HG03565 (cell line): ENCODE measurements around the gene DDR1.

Experiments
- ATAC-seq: cut with Tn5 transposase; IDR thresholded peaks from one replicate; pipeline ENCODE4 v1.9.1; 2021; ENCODE audit warnings: mild to moderate bottlenecking, moderate library complexity; ENCODE audit not compliant: unreplicated experiment

Gene DDR1

DNA sequence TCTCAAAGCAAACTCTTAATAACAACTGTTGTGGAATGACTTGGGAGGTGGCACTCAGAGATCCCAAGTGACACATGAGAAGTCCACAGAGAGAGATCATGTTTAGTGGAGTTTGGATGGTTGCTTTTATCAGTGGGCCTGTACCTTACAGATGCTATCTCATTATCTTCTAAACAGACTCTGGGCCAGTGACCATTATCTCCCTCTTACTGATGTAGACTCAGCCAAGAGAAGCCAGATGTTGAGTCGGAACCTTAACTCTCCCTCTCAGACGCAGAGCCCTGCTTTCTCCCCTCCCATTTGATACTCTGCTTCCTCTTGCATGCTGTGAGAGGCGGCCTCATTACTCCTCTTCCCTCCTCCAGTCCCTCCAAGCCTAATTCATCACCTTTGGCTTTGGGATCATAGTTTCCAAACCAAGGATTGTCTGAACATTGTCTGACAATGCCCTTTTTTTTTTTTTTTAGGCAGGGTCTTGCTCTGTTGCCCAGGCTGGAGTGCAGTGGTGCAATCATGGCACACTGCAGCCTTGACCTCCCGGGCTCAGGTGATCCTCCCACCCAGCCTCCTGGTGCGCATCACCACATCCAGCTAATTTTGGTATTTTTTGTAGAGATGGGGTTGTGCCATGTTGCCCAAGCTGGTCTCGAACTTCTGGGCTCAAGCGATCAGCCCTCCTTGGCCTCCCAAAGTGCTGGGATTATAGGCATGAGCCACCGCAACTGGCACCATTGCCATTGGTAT is 4.5 kb upstream of the DDR1 start:
- ATAC-seq: no peak

DNA sequence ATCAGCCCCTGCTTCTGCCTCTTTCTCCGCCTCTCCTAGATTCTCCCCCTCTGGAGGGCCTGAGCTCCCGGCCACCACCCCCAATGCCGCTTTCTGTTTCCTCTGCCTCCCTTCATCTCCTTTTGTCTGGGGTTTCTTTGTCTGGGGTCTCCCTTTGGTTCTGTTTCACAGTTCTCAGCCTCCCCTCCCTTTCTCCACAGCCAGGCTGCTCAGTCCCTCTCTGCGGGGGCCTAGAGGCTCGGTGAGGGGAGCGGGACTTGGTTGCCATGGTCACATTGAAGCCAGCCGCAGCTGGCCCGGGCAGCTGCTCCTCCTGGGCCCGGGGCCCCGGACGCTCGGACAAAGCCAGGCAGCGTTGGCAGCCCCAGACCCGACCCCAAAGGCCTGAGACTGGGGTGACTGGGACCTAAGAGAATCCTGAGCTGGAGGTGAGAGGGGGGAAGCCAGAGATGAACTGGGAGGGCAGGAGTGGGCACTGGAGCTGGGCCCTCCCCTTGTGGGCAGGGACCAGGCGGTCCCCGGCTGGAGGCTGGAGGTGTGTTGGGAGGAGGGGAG is 3.5 kb upstream of the DDR1 start:
- no peak for ATAC-seq

- no peak for ATAC-seq
These were observed 2.7 kb upstream of the DDR1 start for GRCh38 chr6:30881392-30882203.

- ATAC-seq: no peak
These were observed 2.0 kb upstream of the DDR1 start for GRCh38 chr6:30882204-30882758.

DNA sequence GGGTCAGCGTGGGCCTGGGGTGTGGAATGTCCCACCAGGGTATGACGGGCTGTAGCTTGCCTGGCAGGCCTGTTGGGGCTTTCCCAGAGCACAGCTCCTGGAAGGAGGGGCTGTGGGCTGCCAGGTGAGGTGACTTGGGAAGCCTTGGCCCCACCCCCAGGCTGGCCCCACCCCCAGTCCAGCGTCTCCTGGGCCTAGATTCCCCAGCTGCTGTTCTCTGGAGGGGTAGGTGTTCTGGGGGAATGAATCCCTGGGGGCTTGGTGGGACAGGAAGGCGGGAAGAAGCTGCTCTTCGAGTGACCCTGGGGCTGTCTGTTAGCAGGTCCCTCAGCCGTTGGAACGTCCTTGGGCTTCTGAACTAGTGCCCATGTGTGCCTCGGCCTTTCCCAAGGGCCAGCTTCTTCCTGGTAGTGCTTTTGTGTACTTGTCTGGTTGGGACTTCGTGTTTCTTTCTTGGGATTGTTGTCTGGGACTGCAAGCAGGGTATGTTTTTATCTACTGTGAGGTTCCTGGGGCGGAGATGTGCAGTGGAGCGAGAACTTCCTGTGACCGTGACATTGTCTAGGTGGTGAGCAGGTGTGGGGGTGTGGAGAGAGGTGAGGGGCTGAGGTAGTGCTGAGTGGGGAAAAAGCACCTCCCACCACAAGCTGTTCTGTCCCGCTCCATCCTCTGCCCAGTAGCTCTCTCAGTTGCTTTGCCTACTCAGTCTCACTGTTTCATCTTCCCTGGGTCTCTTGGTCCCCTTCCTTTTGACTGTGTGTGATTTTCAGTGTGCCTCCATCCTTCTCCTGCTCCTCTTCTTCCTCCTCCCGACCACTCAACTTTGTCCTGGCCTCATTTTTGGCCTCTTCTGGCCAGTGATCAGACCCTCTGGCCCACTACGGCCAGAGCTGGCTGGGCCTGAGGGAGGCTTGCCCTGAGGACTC is 1.3 kb upstream of the DDR1 start:
- ATAC-seq: no peak

DNA sequence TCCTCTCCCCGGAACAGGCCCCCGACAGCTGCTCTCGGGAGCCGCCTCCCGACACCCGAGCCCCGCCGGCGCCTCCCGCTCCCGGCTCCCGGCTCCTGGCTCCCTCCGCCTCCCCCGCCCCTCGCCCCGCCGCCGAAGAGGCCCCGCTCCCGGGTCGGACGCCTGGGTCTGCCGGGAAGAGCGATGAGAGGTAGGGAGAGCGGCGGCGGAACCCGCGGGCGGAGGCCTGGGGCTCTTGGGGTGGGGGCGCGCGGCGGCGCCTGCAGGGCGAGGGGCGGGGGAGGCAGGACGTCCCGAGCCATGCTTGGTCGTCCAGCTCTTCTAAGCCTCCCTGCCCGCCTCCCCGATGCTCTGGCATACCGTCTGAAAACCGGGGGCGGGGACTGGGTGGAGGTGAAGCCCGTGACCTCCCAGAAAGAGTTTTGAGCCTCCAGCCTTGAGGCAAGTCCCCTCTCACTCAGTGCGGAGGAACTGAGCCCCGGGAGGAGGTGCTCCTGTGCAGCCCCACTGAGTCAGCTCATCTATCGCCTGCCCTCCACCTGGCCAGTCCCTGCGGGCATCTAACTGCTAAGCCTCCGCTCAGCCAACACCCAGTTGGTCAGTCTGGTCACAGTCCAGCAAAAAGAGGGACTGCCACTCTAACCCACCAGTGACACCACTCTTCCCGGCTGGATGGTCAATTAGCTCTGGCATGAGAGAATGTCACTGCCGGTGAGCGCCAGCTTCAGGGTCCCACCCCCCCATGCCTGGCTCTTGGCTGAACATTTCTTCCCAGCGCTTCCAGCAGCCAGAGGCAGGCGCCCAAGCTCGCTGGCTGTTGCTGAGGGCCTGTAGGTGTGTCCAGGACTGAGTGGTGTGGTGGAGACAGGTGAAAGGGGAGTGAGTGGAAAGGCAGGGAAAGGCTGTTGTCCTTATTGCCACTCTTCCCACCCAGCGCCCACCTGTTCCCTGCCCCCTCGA is 482 bp downstream of the DDR1 start:
- no peak for ATAC-seq

- no peak for ATAC-seq
These were observed 1.2 kb downstream of the DDR1 start for GRCh38 chr6:30885481-30885998.

DNA sequence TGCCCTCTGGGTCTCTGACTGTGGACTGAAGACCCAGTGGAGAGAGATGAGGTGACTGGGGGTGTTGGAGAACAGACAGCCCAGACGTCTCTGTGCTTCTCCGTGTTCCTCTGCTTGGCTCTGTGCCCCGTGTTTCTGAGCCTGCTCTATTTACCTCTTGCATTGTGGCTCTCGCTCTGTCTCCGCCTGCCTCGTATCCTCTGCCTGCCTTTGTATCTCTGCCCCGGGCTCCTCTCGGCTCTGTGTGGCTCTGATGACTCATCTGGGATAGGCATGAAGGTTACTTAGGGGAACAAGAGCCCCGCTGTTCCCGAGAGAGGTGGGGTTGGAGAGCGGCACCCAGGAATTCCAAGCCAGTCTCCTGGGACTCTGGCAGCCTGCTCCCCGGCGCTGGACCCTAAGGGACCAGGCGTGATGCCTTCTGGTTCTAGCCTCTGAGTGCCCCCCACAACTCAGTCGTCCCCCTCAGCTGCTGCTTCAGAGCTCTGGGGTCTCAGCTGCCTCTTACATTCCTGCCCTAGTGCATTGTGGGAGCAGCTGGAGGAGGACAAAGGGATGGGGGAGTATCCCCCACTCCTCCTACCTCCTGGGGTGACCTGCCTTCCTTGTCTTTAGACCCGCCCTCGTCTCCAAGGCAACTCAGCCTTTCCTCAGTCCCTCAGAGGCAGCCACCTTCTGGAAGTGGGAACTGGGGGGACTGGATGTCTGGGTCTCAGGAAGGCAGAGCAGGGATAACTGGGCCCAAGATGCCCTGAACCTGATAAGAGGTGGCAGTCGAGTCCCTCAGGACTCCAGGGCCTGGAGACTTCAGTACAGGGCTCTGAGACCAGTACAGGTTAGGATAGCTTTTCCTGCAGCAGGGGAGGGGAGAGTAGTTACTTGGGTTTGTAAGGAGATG is 1.9 kb downstream of the DDR1 start:
- ATAC-seq: no peak

DNA sequence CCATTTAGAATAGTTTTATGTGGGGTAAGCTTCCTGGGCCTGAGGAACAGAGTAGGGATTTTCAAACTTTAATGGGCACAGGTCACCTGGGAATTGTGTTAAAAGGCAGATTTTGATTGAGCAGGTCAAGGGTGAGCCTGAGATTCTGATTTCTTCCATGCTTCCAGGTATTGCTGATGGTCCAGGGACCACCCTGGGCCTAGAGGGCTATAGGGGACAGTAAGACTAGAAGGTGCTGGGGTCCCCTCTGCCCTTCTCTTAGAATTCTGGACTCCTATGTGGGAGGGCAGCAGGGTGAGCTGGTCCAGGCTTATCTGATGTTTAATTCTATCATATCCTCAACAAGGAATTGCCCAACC is 2.6 kb downstream of the DDR1 start:
- no peak for ATAC-seq

- no peak for ATAC-seq
These were observed 3.8 kb downstream of the DDR1 start for GRCh38 chr6:30887901-30888815.

GRCh38 chr6:30888816-30889495 is 4.6 kb downstream of the DDR1 start:
- ATAC-seq: no peak

DNA sequence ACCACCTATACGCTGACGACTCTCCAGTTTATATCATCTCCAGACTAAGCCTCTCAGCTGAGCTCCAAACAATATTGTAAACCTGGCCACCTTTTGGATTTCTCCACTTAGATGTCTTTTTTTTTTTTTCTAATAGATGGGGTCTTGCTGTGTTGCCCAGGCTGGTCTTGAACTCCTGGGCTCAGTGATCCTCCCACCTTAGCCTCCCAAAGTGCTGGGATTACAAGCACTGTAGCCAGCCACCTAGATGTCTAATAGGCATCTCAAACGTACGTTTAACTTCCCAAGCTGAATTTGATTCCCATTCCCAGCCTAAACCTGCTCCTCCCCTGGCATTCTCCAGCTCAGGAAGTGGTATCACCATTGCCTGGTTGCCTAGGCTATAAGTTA is 5.2 kb downstream of the DDR1 start:
- no peak for ATAC-seq

- ATAC-seq: no peak
These were observed 5.8 kb downstream of the DDR1 start for GRCh38 chr6:30889921-30890645.

DNA sequence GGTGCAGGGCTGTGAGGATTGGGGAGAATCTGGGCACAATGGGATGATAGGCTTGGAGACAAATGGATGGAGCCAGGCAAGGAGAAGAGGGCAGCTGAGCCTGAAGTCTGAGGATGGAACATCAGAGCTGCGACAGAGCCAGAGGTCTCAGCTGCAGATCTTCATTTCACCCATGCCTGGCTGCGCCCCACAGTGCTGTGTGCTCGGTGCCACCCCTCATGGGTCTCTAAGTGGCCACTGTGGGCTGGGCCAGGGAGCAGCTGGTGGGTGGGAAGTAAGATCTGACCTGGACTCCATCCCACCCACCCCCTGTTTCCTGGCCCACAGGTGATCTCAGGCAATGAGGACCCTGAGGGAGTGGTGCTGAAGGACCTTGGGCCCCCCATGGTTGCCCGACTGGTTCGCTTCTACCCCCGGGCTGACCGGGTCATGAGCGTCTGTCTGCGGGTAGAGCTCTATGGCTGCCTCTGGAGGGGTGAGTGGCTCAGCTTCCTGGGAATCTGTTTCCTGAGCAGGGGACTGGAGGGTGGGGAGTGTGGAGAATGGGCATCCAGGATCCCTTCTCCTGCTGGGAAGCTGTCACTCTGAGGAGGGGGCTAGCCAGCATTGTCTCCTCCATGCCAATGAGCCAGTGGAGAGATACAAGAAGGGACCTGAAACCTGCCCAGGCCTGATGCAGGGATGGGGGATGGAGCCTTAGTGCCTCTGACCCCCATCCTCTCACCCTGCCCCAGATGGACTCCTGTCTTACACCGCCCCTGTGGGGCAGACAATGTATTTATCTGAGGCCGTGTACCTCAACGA is 6.5 kb downstream of the DDR1 start:
- ATAC-seq: no peak

- ATAC-seq: no peak
These were observed 7.1 kb downstream of the DDR1 start for GRCh38 chr6:30891450-30891723.
